A549 (cell line): Measurements from ENCODE around the gene ARID3A.

Experiments
- CTCF ChIP-seq: fragments of >200 bp; sonication (Bioruptor Twin); formaldehyde crosslinking; IDR thresholded peaks from 3 replicates; pipeline ENCODE4 v1.5.1; 2016
- EP300 ChIP-seq, 2 experiments: fragments of >200 bp; sonication (Bioruptor Twin); formaldehyde crosslinking; IDR thresholded peaks; 2 replicates in 1 of 2; 3 replicates in 1 of 2; pipeline ENCODE4 v1.6.1; 2016 to 2017
- KDM1A ChIP-seq: fragments of 200-600 bp; sonication (generic); IDR thresholded peaks from 2 replicates; pipeline ENCODE4 v1.6.1; 2016; ENCODE audit warnings: low read depth, mild to moderate bottlenecking
- MYC ChIP-seq: IDR thresholded peaks from 2 replicates; pipeline ENCODE4 v1.6.1; 2012; ENCODE audit warnings: mild to moderate bottlenecking, inconsistent platforms, low read length, improper control_type of control experiment, borderline replicate concordance
- POLR2A ChIP-seq: IDR thresholded peaks from 2 replicates; pipeline ENCODE4 v1.6.1; 2012; ENCODE audit warnings: mild to moderate bottlenecking, low read length
- REST ChIP-seq: fragments of 200-600 bp; sonication (generic); IDR thresholded peaks from 2 replicates; pipeline ENCODE4 v1.6.1; 2016; ENCODE audit warnings: antibody characterized with exemption, mild to moderate bottlenecking, moderate library complexity
- RFX5 ChIP-seq: fragments of 450-650 bp; IDR thresholded peaks from 2 replicates; pipeline ENCODE4 v1.7.1; 2014; ENCODE audit warnings: antibody characterized with exemption, mild to moderate bottlenecking, moderate library complexity
- TF ChIP-seq, protein P1 (sequence below): fragments of 450-650 bp; IDR thresholded peaks from 2 replicates; pipeline ENCODE4 v1.6.1; 2014; ENCODE audit warnings: antibody characterized with exemption

- no peak for TF ChIP-seq CTCF
- no peak for TF ChIP-seq REST
- TF ChIP-seq POLR2A, result no peak
- TF ChIP-seq EP300 (IDR thresholded peaks at IDR 0.05), result no peak
- TF ChIP-seq, protein P1, sequence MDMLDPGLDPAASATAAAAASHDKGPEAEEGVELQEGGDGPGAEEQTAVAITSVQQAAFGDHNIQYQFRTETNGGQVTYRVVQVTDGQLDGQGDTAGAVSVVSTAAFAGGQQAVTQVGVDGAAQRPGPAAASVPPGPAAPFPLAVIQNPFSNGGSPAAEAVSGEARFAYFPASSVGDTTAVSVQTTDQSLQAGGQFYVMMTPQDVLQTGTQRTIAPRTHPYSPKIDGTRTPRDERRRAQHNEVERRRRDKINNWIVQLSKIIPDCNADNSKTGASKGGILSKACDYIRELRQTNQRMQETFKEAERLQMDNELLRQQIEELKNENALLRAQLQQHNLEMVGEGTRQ, result no peak
- TF ChIP-seq KDM1A, result no peak
- no peak for TF ChIP-seq RFX5
- no peak for TF ChIP-seq MYC
Measured at GRCh38 chr19:952680-953444, 27.0 kb downstream of the ARID3A start.
